DND-41 (cell line): ENCODE data around the gene NUAK1.

Experiments
- ATAC-seq: fragments of 200-7000 bp; cut with Tn5 transposase; 3 replicates; pipeline ENCODE4 v1.9.1; 2021; ENCODE audit warnings: low read depth; ENCODE audit not compliant: insufficient read depth
- DNase-seq: peaks from one replicate; pipeline ENCODE4 v3.0.0-alpha.2; 2020
- H2AFZ ChIP-seq: 2 replicates; pipeline ENCODE4 v1.6.0; 2012; ENCODE audit warnings: low read depth, low read length
- H3K27ac ChIP-seq: 2 replicates; pipeline ENCODE4 v1.5.1; 2012; ENCODE audit warnings: low read length, inconsistent platforms
- H3K27me3 ChIP-seq: fragments of 200-600 bp; sonication (generic); 2 replicates; pipeline ENCODE4 v1.6.0; 2012; ENCODE audit warnings: low read length, mild to moderate bottlenecking, inconsistent platforms; ENCODE audit not compliant: insufficient read depth, poor library complexity
- H3K36me3 ChIP-seq: 2 replicates; pipeline ENCODE4 v1.5.1; 2012; ENCODE audit warnings: low read length, inconsistent platforms; ENCODE audit not compliant: insufficient read depth
- H3K4me1 ChIP-seq: 2 replicates; pipeline ENCODE4 v1.5.1; 2012; ENCODE audit warnings: mild to moderate bottlenecking, low read length; ENCODE audit not compliant: insufficient read depth
- H3K4me2 ChIP-seq: 2 replicates; pipeline ENCODE4 v1.6.0; 2012; ENCODE audit warnings: mild to moderate bottlenecking, moderate library complexity, low read length, inconsistent platforms; ENCODE audit not compliant: insufficient read depth
- H3K4me3 ChIP-seq, 2 experiments: fragments of 200-600 bp in 1 of 2; shearing (Covaris generic) in 1 of 2; 2 replicates each; pipeline ENCODE4 v1.5.1; 2012 to 2016; ENCODE audit warnings: inconsistent platforms in 2 of 2, low read length in 2 of 2, mild to moderate bottlenecking in 2 of 2, low read depth in 1 of 2, moderate library complexity in 1 of 2
- H3K79me2 ChIP-seq: 2 replicates; pipeline ENCODE4 v1.6.0; 2012; ENCODE audit warnings: low read length, inconsistent platforms; ENCODE audit not compliant: insufficient read depth
- H3K9ac ChIP-seq: 2 replicates; pipeline ENCODE4 v1.6.0; 2012; ENCODE audit warnings: low read depth, mild to moderate bottlenecking, inconsistent platforms, low read length, moderate library complexity
- H3K9me3 ChIP-seq: 2 replicates; pipeline ENCODE4 v1.5.1; 2012; ENCODE audit warnings: low read length, moderate library complexity, mild to moderate bottlenecking, inconsistent platforms; ENCODE audit not compliant: insufficient read depth, severe bottlenecking
- H4K20me1 ChIP-seq: 2 replicates; pipeline ENCODE4 v1.6.0; 2012; ENCODE audit warnings: low read length; ENCODE audit not compliant: insufficient read depth
- EZH2 ChIP-seq: IDR thresholded peaks from 3 replicates; pipeline ENCODE4 v1.6.1; 2012; ENCODE audit warnings: borderline replicate concordance, low read depth, mild to moderate bottlenecking, moderate library complexity, low read length, inconsistent platforms; ENCODE audit not compliant: severe bottlenecking
- TF ChIP-seq, protein P1 (sequence below): IDR thresholded peaks from 2 replicates; pipeline ENCODE4 v1.5.1; 2012; ENCODE audit warnings: borderline replicate concordance, low read length, moderate library complexity, mild to moderate bottlenecking; ENCODE audit not compliant: poor library complexity, severe bottlenecking; ENCODE audit errors: extremely low read depth

Gene NUAK1

GRCh38 chr12:106022568-106023012 is 116.2 kb downstream of the NUAK1 start:
- Histone ChIP-seq H3K4me2 (no peak overlapping the region), H3K9ac (no peak overlapping the region), H4K20me1 (no peaks in the 10 kb centered on the region), H3K27me3 (no peaks in the 10 kb centered on the region), H3K4me1 (no peaks in the 10 kb centered on the region), H3K79me2 (no peaks in the 10 kb centered on the region), H2AFZ (no peak overlapping the region), H3K9me3 (peaks cover 6% of the 10 kb centered on the region), H3K27ac (no peak overlapping the region), H3K4me3 (no peak overlapping the region), H3K36me3 (no peaks in the 10 kb centered on the region)
- DNase-seq (no peak), ATAC-seq (no peak)
- TF ChIP-seq, protein P1, sequence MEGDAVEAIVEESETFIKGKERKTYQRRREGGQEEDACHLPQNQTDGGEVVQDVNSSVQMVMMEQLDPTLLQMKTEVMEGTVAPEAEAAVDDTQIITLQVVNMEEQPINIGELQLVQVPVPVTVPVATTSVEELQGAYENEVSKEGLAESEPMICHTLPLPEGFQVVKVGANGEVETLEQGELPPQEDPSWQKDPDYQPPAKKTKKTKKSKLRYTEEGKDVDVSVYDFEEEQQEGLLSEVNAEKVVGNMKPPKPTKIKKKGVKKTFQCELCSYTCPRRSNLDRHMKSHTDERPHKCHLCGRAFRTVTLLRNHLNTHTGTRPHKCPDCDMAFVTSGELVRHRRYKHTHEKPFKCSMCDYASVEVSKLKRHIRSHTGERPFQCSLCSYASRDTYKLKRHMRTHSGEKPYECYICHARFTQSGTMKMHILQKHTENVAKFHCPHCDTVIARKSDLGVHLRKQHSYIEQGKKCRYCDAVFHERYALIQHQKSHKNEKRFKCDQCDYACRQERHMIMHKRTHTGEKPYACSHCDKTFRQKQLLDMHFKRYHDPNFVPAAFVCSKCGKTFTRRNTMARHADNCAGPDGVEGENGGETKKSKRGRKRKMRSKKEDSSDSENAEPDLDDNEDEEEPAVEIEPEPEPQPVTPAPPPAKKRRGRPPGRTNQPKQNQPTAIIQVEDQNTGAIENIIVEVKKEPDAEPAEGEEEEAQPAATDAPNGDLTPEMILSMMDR: no peak
- TF ChIP-seq EZH2: no peak

GRCh38 chr12:106021516-106021915 is 117.2 kb downstream of the NUAK1 start:
- Histone ChIP-seq H3K9ac (no peak overlapping the region), H4K20me1 (no peaks in the 10 kb centered on the region), H3K36me3 (no peaks in the 10 kb centered on the region), H3K9me3 (peaks cover 6% of the 10 kb centered on the region), H2AFZ (no peak overlapping the region), H3K27me3 (no peaks in the 10 kb centered on the region), H3K79me2 (no peaks in the 10 kb centered on the region), H3K4me3 (no peak overlapping the region), H3K27ac (no peak overlapping the region), H3K4me2 (no peak overlapping the region), H3K4me1 (no peaks in the 10 kb centered on the region)
- no peak for TF ChIP-seq EZH2
- TF ChIP-seq, protein P1: no peak
- DNase-seq: no peak
- ATAC-seq: no peak

GRCh38 chr12:106020736-106021135 is 118.0 kb downstream of the NUAK1 start:
- H3K4me2 ChIP-seq: no peak overlapping the region
- H3K27ac ChIP-seq: no peak overlapping the region
- H3K36me3 ChIP-seq: no peaks in the 10 kb centered on the region
- H3K4me3 ChIP-seq: no peak overlapping the region
- ATAC-seq (no peak), DNase-seq (no peak)
- H3K27me3 ChIP-seq: no peaks in the 10 kb centered on the region
- no peaks in the 10 kb centered on the region for H3K79me2 ChIP-seq
- H2AFZ ChIP-seq: no peak overlapping the region
- H4K20me1 ChIP-seq: no peaks in the 10 kb centered on the region
- H3K4me1 ChIP-seq: no peaks in the 10 kb centered on the region
- TF ChIP-seq, protein P1: no peak
- TF ChIP-seq EZH2: no peak
- peaks cover 6% of the 10 kb centered on the region for H3K9me3 ChIP-seq
- no peak overlapping the region for H3K9ac ChIP-seq

- H3K79me2 ChIP-seq: no peaks in the 10 kb centered on the region
Observed at GRCh38 chr12:106019144-106019543, 119.6 kb downstream of the NUAK1 start.

More at GRCh38 chr12:106019144-106019543, 119.6 kb downstream of the NUAK1 start:
- H3K4me3 ChIP-seq: no peak overlapping the region
- no peak overlapping the region for H3K27ac ChIP-seq
- H2AFZ ChIP-seq: no peak overlapping the region
- H3K9ac ChIP-seq: no peak overlapping the region
- no peaks in the 10 kb centered on the region for H4K20me1 ChIP-seq
- ATAC-seq (no peak), DNase-seq (no peak)
- no peaks in the 10 kb centered on the region for H3K27me3 ChIP-seq
- no peaks in the 10 kb centered on the region for H3K4me1 ChIP-seq
- TF ChIP-seq, protein P1: no peak
- TF ChIP-seq EZH2: no peak
- H3K4me2 ChIP-seq: no peak overlapping the region
- no peaks in the 10 kb centered on the region for H3K36me3 ChIP-seq
- peaks cover 6% of the 10 kb centered on the region for H3K9me3 ChIP-seq
